Endodermal cell (in vitro differentiated cells): ENCODE data around the gene LRMDA. TPM values are rescaled to one million over a fixed set of nuclear protein-coding genes. Genes with fewer than 3 reads are reported as not detected.
"Not testable (repeated sequence)": the region's sequence is repeated elsewhere in the genome, so short reads cannot be mapped to it uniquely, and the experiment has no call there.

ENCODE experiments used
- DNase-seq: peaks from one replicate; pipeline ENCODE4 v3.0.0-alpha.2; 2017
- H3K27ac ChIP-seq: 2 replicates; pipeline ENCODE4 v1.5.1; 2013; ENCODE audit warnings: mild to moderate bottlenecking, low read depth, low read length, moderate library complexity
- H3K27me3 ChIP-seq: 2 replicates; pipeline ENCODE4 v1.6.1; 2013; ENCODE audit warnings: mild to moderate bottlenecking, low read length, moderate library complexity; ENCODE audit not compliant: insufficient read depth, control insufficient read depth, poor library complexity, severe bottlenecking
- H3K36me3 ChIP-seq: 2 replicates; pipeline ENCODE4 v1.7.0; 2013; ENCODE audit warnings: mild to moderate bottlenecking, low read length, moderate library complexity; ENCODE audit not compliant: control insufficient read depth, insufficient read depth
- H3K4me1 ChIP-seq: one replicate; pipeline ENCODE4 v1.7.0; 2013; ENCODE audit warnings: low read length; ENCODE audit not compliant: control insufficient read depth, insufficient read depth
- H3K4me3 ChIP-seq: 2 replicates; pipeline ENCODE4 v1.5.1; 2013; ENCODE audit warnings: mild to moderate bottlenecking, low read length, moderate library complexity
- H3K9ac ChIP-seq: 2 replicates; pipeline ENCODE4 v1.6.1; 2013; ENCODE audit warnings: mild to moderate bottlenecking, low read length, moderate library complexity; ENCODE audit not compliant: poor library complexity, severe bottlenecking; ENCODE audit errors: extremely low read depth
- H3K9me3 ChIP-seq: 2 replicates; pipeline ENCODE4 v1.6.1; 2013; ENCODE audit warnings: mild to moderate bottlenecking, low read length, moderate library complexity; ENCODE audit not compliant: control insufficient read depth
- H3K27ac Mint-ChIP-seq: 2 replicates; pipeline ENCODE4 v1.8.0; 2020; ENCODE audit warnings: mixed read lengths
- H3K27me3 Mint-ChIP-seq: 2 replicates; pipeline ENCODE4 v1.8.0; 2021; ENCODE audit warnings: mild to moderate bottlenecking, mixed read lengths; ENCODE audit not compliant: insufficient read depth
- H3K36me3 Mint-ChIP-seq: 2 replicates; pipeline ENCODE4 v1.8.0; 2020; ENCODE audit warnings: low read depth, mixed read lengths
- H3K4me1 Mint-ChIP-seq: 2 replicates; pipeline ENCODE4 v1.8.0; 2020; ENCODE audit warnings: mixed read lengths
- H3K4me3 Mint-ChIP-seq: 2 replicates; pipeline ENCODE4 v1.8.0; 2020; ENCODE audit warnings: mild to moderate bottlenecking, moderate library complexity, mixed read lengths
- H3K9me3 Mint-ChIP-seq: 2 replicates; pipeline ENCODE4 v1.8.0; 2020; ENCODE audit warnings: mild to moderate bottlenecking, mixed read lengths
- WGBS, 2 experiments: methylation state at CpG; one replicate each; pipeline versions ENCODE4 v1.1.5 to v1.1.7; 2013; ENCODE audit warnings: missing lambda C conversion rate in 2 of 2, mixed read lengths in 1 of 2; ENCODE audit not compliant: insufficient coverage in 1 of 2, insufficient read length in 1 of 2; 5-methylcytosine and 5-hydroxymethylcytosine counted together
- total RNA-seq, 2 donors: library from RNA; stranded (reverse); fragmentation: NEBNext Ultra II Directional in 1 of 2; extraction: Animal tissue kit (Norgen Biotek cat#: 25700) in 1 of 2; gene quantifications; 2 replicates in 1 of 2; 3 replicates in 1 of 2; pipeline ENCODE4 v1.2.1, GENCODE V29; 2021
- TF ChIP-seq, protein P1 (sequence below): fragments of 200-600 bp; sonication (generic); conservative IDR thresholded peaks from 2 replicates; pipeline ENCODE4 v1.5.0; 2021; ENCODE audit warnings: antibody characterized with exemption, mild to moderate bottlenecking

The LRMDA gene
- total RNA-seq, 2 donors from 2014 or later: 1.7 to 5.1 TPM

DNA sequence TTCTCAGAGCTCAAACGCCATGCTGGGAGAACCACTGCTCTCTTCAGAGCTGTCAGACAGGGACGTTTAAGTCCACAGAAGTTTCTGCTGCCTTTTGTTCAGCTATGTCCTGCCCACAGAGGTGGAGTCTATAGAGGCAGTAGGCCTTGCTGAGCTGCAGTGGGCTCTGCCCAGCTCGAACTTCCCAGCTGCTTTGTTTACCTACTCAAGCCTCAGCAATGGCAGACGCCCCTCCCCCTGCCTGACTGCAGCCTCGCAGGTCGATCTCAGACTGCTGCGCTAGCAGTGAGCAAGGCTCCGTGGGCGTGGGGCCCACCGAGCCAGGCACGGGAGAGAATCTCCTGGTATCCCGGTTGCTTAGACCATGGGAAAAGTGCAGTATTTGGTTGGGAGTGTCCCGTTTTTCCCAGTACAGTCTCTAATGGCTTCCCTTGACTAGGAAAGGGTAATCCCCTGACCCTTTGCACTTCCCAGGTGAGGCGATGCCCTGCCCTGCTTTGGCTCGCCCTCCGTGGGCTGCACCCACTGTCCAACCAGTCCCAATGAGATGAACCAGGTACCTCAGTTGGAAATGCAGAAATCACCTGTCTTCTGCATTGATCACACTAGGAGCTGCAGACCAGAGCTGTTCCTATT lies 89.9 kb downstream of the LRMDA start:
- not testable (repeated sequence) for H3K27ac Mint-ChIP-seq, H3K4me1 Mint-ChIP-seq, H3K9me3 Mint-ChIP-seq, H3K9ac ChIP-seq, H3K9me3 ChIP-seq, H3K4me1 ChIP-seq, H3K27ac ChIP-seq, H3K27me3 ChIP-seq, H3K36me3 Mint-ChIP-seq, H3K36me3 ChIP-seq
- peak; percentile 80 for DNase-seq
- 13 to 34% methylated on average over 3 to 16 of the region's 16 CpGs for WGBS, 2 experiments
- H3K4me3 ChIP-seq: peak overlapping the region; percentile 58
- Mint-ChIP-seq H3K4me3 (peak overlapping the region; percentile 53), H3K27me3 (peaks cover 58% of the 10 kb centered on the region)

DNA sequence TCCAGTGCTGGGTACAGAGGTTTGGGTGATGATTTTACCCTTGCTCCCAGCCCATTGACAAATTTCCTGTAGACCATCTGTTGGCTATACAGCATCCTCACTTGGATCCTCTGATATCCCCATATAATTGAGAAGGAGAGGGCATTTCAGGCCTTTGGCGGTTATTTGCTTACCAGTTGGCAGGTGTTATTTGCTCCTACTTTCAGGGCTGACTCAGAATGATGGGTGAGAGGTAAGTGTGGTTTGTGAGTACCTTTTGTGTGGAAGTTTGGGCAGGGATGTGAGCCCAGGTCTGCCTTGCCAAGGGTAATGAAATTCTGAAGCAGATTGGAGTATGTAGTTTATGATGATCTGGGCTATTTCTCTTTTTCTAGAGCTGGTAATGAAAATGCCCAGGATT lies 93.6 kb downstream of the LRMDA start:
- Histone ChIP-seq H3K4me3 (no peak overlapping the region), H3K27ac (no peak overlapping the region), H3K9me3 (peaks cover 5% of the 10 kb centered on the region), H3K27me3 (no peaks in the 10 kb centered on the region), H3K36me3 (no peaks in the 10 kb centered on the region), H3K4me1 (no peaks in the 10 kb centered on the region), H3K9ac (no peak overlapping the region)
- no peaks in the 10 kb centered on the region for H3K9me3 Mint-ChIP-seq
- H3K4me3 Mint-ChIP-seq: no peak overlapping the region
- no peaks in the 10 kb centered on the region for H3K36me3 Mint-ChIP-seq
- 90 to 100% methylated on average over 1 of the region's 1 CpG for WGBS, 2 experiments
- peaks cover 30% of the 10 kb centered on the region for H3K27me3 Mint-ChIP-seq
- no peak for DNase-seq
- H3K27ac Mint-ChIP-seq: no peak overlapping the region
- TF ChIP-seq, protein P1, sequence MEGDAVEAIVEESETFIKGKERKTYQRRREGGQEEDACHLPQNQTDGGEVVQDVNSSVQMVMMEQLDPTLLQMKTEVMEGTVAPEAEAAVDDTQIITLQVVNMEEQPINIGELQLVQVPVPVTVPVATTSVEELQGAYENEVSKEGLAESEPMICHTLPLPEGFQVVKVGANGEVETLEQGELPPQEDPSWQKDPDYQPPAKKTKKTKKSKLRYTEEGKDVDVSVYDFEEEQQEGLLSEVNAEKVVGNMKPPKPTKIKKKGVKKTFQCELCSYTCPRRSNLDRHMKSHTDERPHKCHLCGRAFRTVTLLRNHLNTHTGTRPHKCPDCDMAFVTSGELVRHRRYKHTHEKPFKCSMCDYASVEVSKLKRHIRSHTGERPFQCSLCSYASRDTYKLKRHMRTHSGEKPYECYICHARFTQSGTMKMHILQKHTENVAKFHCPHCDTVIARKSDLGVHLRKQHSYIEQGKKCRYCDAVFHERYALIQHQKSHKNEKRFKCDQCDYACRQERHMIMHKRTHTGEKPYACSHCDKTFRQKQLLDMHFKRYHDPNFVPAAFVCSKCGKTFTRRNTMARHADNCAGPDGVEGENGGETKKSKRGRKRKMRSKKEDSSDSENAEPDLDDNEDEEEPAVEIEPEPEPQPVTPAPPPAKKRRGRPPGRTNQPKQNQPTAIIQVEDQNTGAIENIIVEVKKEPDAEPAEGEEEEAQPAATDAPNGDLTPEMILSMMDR: no peak
- peaks cover 6% of the 10 kb centered on the region for H3K4me1 Mint-ChIP-seq

DNA sequence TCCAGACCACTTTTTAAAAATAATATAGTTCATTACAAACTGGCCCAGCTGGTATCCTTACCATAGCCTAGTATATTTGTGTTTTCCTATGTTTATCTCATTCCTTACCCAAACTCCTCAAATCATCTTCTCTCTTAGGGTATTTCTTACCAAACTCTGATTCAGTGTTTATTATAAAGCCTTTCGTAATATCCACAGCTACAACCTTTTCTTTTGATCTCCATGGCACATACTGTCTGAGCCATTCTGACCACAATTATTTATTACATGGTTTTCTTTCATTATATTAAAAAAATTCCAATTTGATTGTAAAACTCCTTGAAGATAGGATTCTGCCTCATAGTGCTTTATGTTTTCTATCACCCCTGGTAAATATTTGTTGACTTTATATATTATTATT lies 94.2 kb downstream of the LRMDA start:
- H3K36me3 ChIP-seq: no peaks in the 10 kb centered on the region
- DNase-seq: no peak
- peaks cover 5% of the 10 kb centered on the region for H3K9me3 ChIP-seq
- Mint-ChIP-seq H3K27me3 (peaks cover 29% of the 10 kb centered on the region), H3K4me1 (peaks cover 6% of the 10 kb centered on the region), H3K4me3 (no peak overlapping the region), H3K36me3 (no peaks in the 10 kb centered on the region), H3K27ac (no peak overlapping the region), H3K9me3 (no peaks in the 10 kb centered on the region)
- WGBS, 2 experiments: 90 to 100% methylated on average over 1 of the region's 1 CpG
- no peak overlapping the region for H3K27ac ChIP-seq
- no peak overlapping the region for H3K9ac ChIP-seq
- H3K27me3 ChIP-seq: no peaks in the 10 kb centered on the region
- H3K4me1 ChIP-seq: no peaks in the 10 kb centered on the region
- TF ChIP-seq, protein P1: no peak
- H3K4me3 ChIP-seq: no peak overlapping the region

DNA sequence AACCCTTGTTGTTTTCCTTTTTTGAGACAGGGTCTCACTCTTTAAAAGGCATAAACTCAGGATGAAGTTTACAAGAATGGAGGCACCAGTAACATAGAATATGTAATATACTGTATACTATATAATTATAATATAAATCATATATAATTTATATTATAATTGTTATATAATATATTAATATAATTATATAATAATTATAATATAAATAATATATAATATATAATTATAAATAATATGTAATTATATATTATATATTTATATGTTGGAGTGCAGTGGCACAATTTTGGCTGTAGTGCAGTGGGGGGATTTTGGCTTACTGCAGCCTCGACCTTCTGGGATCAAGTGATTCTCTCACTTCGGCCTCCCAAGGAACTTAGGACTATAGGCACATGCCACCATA lies 96.1 kb downstream of the LRMDA start:
- H3K9ac ChIP-seq: no peak overlapping the region
- Mint-ChIP-seq H3K36me3 (no peaks in the 10 kb centered on the region), H3K27me3 (peaks cover 22% of the 10 kb centered on the region), H3K4me1 (peaks cover 3% of the 10 kb centered on the region), H3K27ac (no peak overlapping the region), H3K4me3 (no peak overlapping the region), H3K9me3 (no peaks in the 10 kb centered on the region)
- peak overlapping the region; percentile 37 for H3K4me3 ChIP-seq
- no peak overlapping the region for H3K27ac ChIP-seq
- 83 to 98% methylated on average over 1 to 2 of the region's 2 CpGs for WGBS, 2 experiments
- H3K36me3 ChIP-seq: no peaks in the 10 kb centered on the region
- H3K27me3 ChIP-seq: no peaks in the 10 kb centered on the region
- DNase-seq: no peak
- no peaks in the 10 kb centered on the region for H3K4me1 ChIP-seq
- TF ChIP-seq, protein P1: no peak
- peaks cover 5% of the 10 kb centered on the region for H3K9me3 ChIP-seq
